Esophagus (tissue), 2 donors: ENCODE data around the gene SLC35A3. TPM values are rescaled to one million over a fixed set of nuclear protein-coding genes. Genes with fewer than 3 reads are reported as not detected.

Experiments
- H3K27ac ChIP-seq, 2 donors: one replicate each; pipeline ENCODE4 v1.5.1; 2013; ENCODE audit warnings: low read depth in 2 of 2, mild to moderate bottlenecking in 2 of 2, inconsistent platforms in 1 of 2, low read length in 1 of 2, moderate library complexity in 1 of 2
- H3K27me3 ChIP-seq, 2 donors: one replicate each; pipeline ENCODE4 v1.6.1; 2013; ENCODE audit warnings: low read length in 2 of 2, control low read depth in 1 of 2, mild to moderate bottlenecking in 1 of 2; ENCODE audit not compliant: insufficient read depth in 2 of 2, control insufficient read depth in 1 of 2
- H3K36me3 ChIP-seq, 2 donors: one replicate each; pipeline ENCODE4 v1.6.1; 2013; ENCODE audit warnings: low read length in 1 of 2; ENCODE audit not compliant: control insufficient read depth in 2 of 2, insufficient read depth in 2 of 2
- H3K4me1 ChIP-seq, 2 donors: one replicate each; pipeline ENCODE4 v1.6.1; 2013; ENCODE audit warnings: low read length in 1 of 2; ENCODE audit not compliant: control insufficient read depth in 2 of 2, insufficient read depth in 2 of 2
- H3K4me3 ChIP-seq, 2 donors: one replicate each; pipeline ENCODE4 v1.5.1; 2013; ENCODE audit warnings: low read length in 2 of 2, mild to moderate bottlenecking in 2 of 2, low read depth in 1 of 2, moderate library complexity in 1 of 2
- H3K9me3 ChIP-seq, 2 donors: one replicate each; pipeline ENCODE4 v1.6.1; 2013; ENCODE audit warnings: mild to moderate bottlenecking in 2 of 2, low read depth in 1 of 2, low read length in 1 of 2, moderate library complexity in 1 of 2; ENCODE audit not compliant: control insufficient read depth in 2 of 2, insufficient read depth in 1 of 2
- WGBS, 2 donors: extraction: QIAGEN DNeasy Blood & Tissue Kit; methylation state at CpG; one replicate each; pipeline ENCODE4 v1.1.7; 2013; 5-methylcytosine and 5-hydroxymethylcytosine counted together
- polyA plus RNA-seq, 2 donors: library from polyadenylated mRNA; stranded (reverse); fragments of 200-250 nt; gene quantifications; one replicate each; pipeline ENCODE4 v1.2.3, GENCODE V29; 2013
- donor health status: healthy with polysubstance abuse.
- donor health status: Bipolar disorder and iron deficiency.

Gene SLC35A3
- polyA plus RNA-seq, 2 donors = 9.4 to 16.7 TPM

GRCh38 chr1:100019220-100019619 is 49.4 kb downstream of the SLC35A3 start:
- no peak overlapping the region for H3K27ac ChIP-seq
- H3K9me3 ChIP-seq = no peaks in the 10 kb centered on the region
- H3K36me3 ChIP-seq = peaks cover 0 to 2% of the 10 kb centered on the region in 2 donors
- 67 to 90% methylated on average over 1 of the region's 1 CpG for WGBS, 2 donors
- no peaks in the 10 kb centered on the region for H3K27me3 ChIP-seq
- H3K4me3 ChIP-seq = no peak overlapping the region
- H3K4me1 ChIP-seq = no peaks in the 10 kb centered on the region

GRCh38 chr1:100023482-100023881 is 53.7 kb downstream of the SLC35A3 start:
- no peaks in the 10 kb centered on the region for H3K9me3 ChIP-seq
- H3K36me3 ChIP-seq = peaks cover 0 to under 1% of the 10 kb centered on the region in 2 donors
- H3K27ac ChIP-seq = no peak overlapping the region
- no peaks in the 10 kb centered on the region for H3K4me1 ChIP-seq
- 93 to 94% methylated on average over 6 of the region's 6 CpGs for WGBS, 2 donors
- no peak overlapping the region for H3K4me3 ChIP-seq
- no peaks in the 10 kb centered on the region for H3K27me3 ChIP-seq

DNA sequence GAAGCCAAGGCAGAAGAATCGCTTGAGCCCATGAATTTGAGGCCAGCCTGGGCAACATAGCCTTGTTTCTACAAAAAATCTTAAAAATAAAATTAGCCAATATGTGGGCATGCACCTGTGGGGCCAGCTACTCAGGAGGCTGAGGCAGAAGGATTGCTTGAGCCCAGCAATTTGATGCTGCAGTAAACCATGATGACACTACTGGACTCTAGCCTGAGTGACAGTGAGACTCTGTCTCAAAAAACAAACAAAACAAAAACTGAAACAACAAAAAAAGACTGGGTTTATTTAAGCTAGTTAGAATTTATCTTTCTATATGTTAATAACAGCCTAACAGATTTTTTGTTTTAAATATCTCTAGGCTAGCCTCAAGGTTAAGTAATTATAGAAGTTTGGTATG is 57.4 kb downstream of the SLC35A3 start:
- Histone ChIP-seq H3K27me3 (no peaks in the 10 kb centered on the region), H3K9me3 (no peaks in the 10 kb centered on the region), H3K27ac (no peak overlapping the region), H3K36me3 (no peaks in the 10 kb centered on the region), H3K4me1 (no peaks in the 10 kb centered on the region), H3K4me3 (no peak overlapping the region)
- 93 to 94% methylated on average over 1 of the region's 1 CpG for WGBS, 2 donors

DNA sequence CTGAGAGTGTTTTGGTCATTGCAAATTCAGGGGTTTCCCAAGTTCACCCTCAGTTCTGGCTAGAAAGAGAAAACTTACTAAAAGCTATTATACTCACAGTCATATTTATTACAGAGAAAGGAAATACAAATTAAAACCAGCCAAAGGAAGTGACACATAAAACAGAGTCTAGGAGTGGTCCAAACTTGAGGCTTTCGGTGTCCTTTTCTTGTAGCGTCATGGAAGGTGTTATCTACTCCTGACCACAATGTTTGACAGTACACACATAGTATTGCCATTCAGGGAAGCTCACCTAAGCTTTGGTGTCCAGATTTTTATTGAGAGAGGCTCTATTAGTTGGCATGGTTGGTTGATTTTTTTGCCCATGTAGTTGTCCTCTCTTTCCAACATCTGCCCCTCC is 59.0 kb downstream of the SLC35A3 start:
- no peaks in the 10 kb centered on the region for H3K9me3 ChIP-seq
- no peak overlapping the region for H3K27ac ChIP-seq
- WGBS, 2 donors = 85 to 88% methylated on average over 2 of the region's 2 CpGs
- no peaks in the 10 kb centered on the region for H3K27me3 ChIP-seq
- H3K36me3 ChIP-seq = no peaks in the 10 kb centered on the region
- no peaks in the 10 kb centered on the region for H3K4me1 ChIP-seq
- no peak overlapping the region for H3K4me3 ChIP-seq

DNA sequence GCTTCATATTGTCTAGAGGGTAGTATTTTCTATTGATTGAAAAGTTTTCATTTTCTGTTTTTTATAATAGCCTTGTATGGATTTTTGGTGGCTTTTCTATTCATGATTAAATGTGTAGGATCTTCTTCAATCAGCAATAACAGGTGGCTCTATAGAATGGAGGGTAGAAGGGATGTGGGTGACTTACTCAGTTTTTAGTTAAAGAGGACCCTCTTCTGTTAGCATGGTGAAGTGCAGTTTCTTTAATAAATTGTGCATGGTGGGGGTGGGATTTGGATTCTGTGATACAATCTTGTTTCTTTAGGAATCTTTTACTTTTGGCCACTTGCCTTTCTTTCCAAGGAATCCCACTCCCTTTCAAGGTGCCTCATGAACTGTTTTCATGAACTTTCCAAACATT is 64.7 kb downstream of the SLC35A3 start:
- no peaks in the 10 kb centered on the region for H3K4me1 ChIP-seq
- H3K27ac ChIP-seq = no peak overlapping the region
- no peaks in the 10 kb centered on the region for H3K27me3 ChIP-seq
- no peaks in the 10 kb centered on the region for H3K36me3 ChIP-seq
- H3K4me3 ChIP-seq = no peak overlapping the region
- no peaks in the 10 kb centered on the region for H3K9me3 ChIP-seq

DNA sequence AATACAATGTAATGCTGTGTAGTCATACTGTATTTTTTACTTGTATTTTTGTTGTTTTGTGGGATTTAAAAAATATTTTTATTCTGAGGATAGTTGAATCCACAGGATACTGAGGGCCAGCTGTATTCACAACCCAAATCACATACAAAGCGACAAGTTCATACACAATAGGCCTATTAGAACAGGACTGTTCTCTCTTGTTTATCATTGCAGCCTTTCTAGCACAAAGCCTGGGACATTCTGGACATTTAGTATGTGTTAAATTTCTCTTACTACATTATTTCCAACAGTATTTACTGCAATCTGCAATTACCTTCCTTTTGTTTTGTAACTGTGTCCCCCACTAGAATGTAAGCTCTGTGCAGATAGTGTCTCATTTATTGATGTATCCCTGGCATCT is 65.4 kb downstream of the SLC35A3 start:
- no peaks in the 10 kb centered on the region for H3K36me3 ChIP-seq
- H3K9me3 ChIP-seq = no peaks in the 10 kb centered on the region
- no peaks in the 10 kb centered on the region for H3K27me3 ChIP-seq
- 90 to 92% methylated on average over 1 of the region's 1 CpG for WGBS, 2 donors
- no peak overlapping the region for H3K27ac ChIP-seq
- H3K4me3 ChIP-seq = no peak overlapping the region
- H3K4me1 ChIP-seq = no peaks in the 10 kb centered on the region

GRCh38 chr1:100036718-100037655 is 67.2 kb downstream of the SLC35A3 start:
- peak overlapping the region; percentile 98 to 100 for H3K27ac ChIP-seq
- WGBS, 2 donors = 20 to 21% methylated on average over 11 of the region's 11 CpGs
- H3K36me3 ChIP-seq = no peaks in the 10 kb centered on the region

GRCh38 chr1:100037656-100037926 is 67.8 kb downstream of the SLC35A3 start:
- Histone ChIP-seq H3K9me3 (no peaks in the 10 kb centered on the region), H3K27me3 (no peaks in the 10 kb centered on the region), H3K4me1 (no peaks in the 10 kb centered on the region), H3K27ac (peak overlapping the region; percentile 98 to 100), H3K4me3 (peak overlapping the region; percentile 85 to 89), H3K36me3 (no peaks in the 10 kb centered on the region)
- 0 to 1% methylated on average over 8 of the region's 8 CpGs for WGBS, 2 donors

More at GRCh38 chr1:100036718-100037655, 67.2 kb downstream of the SLC35A3 start:
- H3K4me1 ChIP-seq = no peaks in the 10 kb centered on the region
- no peaks in the 10 kb centered on the region for H3K9me3 ChIP-seq
- no peaks in the 10 kb centered on the region for H3K27me3 ChIP-seq
- peak overlapping the region; percentile 85 to 89 for H3K4me3 ChIP-seq

DNA sequence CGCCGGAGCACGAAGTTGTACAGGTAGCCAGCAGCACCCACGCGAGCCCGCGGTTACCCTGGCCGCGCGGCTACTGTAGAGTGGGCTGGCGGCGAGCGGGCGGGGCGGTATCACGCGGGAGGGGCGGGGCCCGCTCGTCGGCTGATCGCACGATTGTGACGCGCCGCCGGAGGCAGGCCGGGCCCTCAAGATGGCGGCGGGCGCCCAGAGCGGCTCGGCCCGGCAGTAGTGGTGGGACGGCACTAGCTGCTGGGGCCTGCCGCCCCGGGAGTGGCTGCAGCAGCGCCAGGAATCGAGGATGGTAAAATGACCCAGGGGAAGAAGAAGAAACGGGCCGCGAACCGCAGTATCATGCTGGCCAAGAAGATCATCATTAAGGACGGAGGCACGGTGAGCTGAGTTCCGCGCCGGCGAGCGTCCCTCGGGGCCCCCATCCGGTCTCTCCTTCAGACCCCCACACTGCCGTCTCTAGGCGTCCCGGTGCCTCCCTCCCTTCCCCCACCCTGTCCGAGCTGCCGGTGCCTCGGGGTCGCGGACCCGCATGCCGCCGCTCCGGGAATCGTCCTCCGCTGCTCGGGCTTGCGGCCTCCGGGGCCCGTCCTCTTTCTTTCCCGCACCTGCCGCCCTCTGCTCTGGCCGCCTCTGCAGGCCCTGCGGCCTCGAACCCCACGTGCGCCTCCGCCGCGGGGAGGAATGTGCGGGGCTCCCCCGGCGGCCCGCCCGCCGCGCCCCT is 68.3 kb downstream of the SLC35A3 start:
- WGBS, 2 donors = 0 to 1% methylated on average over 77 to 87 of the region's 87 CpGs
- no peaks in the 10 kb centered on the region for H3K9me3 ChIP-seq
- H3K27me3 ChIP-seq = no peaks in the 10 kb centered on the region
- no peaks in the 10 kb centered on the region for H3K4me1 ChIP-seq
- peak overlapping the region; percentile 85 to 89 for H3K4me3 ChIP-seq
- H3K36me3 ChIP-seq = no peaks in the 10 kb centered on the region
- peak overlapping the region; percentile 98 to 100 for H3K27ac ChIP-seq
